ENCODE data around the gene DENND5A.

GRCh38 chr11:9210922-9211320 lies 54.2 kb downstream of the DENND5A start:
- TF ChIP-seq CTCF (IDR thresholded peaks at IDR 0.05 in 4 of 5, conservative IDR thresholded peaks at IDR 0.05 in 1 of 5): no peak
- no peak for TF ChIP-seq POLR2A (IDR thresholded peaks at IDR 0.05)
